ENCODE results near the gene F7.

The F7 gene

DNA sequence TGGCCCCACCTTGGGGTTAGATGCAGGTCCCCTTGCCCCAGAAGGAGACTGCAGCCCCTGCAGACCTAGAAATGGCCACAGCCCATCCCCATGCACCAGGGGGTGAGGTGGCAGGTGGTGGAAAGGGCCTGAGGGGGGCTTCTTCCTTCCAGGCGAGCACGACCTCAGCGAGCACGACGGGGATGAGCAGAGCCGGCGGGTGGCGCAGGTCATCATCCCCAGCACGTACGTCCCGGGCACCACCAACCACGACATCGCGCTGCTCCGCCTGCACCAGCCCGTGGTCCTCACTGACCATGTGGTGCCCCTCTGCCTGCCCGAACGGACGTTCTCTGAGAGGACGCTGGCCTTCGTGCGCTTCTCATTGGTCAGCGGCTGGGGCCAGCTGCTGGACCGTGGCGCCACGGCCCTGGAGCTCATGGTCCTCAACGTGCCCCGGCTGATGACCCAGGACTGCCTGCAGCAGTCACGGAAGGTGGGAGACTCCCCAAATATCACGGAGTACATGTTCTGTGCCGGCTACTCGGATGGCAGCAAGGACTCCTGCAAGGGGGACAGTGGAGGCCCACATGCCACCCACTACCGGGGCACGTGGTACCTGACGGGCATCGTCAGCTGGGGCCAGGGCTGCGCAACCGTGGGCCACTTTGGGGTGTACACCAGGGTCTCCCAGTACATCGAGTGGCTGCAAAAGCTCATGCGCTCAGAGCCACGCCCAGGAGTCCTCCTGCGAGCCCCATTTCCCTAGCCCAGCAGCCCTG lies 12.8 kb downstream of the F7 start:
- DNase-seq = no peak

DNA sequence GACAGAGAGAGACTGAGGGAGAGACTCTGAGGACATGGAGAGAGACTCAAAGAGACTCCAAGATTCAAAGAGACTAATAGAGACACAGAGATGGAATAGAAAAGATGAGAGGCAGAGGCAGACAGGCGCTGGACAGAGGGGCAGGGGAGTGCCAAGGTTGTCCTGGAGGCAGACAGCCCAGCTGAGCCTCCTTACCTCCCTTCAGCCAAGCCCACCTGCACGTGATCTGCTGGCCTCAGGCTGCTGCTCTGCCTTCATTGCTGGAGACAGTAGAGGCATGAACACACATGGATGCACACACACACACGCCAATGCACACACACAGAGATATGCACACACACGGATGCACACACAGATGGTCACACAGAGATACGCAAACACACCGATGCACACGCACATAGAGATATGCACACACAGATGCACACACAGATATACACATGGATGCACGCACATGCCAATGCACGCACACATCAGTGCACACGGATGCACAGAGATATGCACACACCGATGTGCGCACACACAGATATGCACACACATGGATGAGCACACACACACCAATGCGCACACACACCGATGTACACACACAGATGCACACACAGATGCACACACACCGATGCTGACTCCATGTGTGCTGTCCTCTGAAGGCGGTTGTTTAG lies 13.7 kb downstream of the F7 start:
- DNase-seq = no peak

DNA sequence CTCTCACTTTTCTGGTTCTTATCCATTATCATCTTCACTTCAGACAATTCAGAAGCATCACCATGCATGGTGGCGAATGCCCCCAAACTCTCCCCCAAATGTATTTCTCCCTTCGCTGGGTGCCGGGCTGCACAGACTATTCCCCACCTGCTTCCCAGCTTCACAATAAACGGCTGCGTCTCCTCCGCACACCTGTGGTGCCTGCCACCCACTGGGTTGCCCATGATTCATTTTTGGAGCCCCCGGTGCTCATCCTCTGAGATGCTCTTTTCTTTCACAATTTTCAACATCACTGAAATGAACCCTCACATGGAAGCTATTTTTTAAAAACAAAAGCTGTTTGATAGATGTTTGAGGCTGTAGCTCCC lies 14.2 kb downstream of the F7 start:
- DNase-seq = no peak

DNA sequence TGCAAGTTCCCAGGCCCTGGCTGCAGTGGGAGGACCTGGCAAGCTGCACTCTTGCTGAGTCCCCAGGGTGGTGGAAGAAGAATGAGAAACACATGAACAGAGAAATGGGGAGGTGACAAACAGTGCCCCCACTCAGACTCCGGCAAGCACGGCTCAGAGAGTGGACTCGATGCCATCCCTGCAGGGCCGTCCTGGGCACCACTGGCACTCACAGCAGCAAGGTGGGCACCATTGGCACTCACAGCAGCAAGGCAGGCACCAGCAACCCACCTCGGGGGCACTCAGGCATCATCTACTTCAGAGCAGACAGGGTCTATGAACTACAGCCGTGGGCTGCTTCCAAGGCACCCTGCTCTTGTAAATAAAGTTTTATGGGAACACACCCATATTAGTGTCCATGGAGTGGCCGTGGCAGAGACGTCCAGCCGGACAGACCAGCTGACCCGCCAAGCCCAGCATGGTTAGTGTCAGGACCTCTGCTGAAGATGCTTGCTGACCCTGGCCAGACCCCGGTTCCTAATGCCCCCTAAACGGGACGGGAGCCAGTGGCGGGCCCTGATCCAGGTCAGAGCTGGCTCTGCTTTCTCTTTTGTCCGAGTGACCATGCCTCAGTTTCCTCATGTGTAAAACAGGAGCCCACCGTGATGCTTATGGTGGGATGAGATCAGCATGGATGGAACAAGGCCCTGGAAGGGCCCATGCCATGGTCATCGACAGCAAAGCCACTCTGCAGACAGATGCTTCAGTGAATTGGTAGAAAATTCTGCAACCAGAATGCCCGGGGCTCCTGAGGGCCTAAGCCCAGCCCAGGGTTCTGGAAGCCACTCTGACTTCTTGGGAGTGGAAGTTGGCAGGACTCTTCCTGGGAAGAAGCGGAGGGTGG lies 14.9 kb downstream of the F7 start:
- DNase-seq = no peak

DNA sequence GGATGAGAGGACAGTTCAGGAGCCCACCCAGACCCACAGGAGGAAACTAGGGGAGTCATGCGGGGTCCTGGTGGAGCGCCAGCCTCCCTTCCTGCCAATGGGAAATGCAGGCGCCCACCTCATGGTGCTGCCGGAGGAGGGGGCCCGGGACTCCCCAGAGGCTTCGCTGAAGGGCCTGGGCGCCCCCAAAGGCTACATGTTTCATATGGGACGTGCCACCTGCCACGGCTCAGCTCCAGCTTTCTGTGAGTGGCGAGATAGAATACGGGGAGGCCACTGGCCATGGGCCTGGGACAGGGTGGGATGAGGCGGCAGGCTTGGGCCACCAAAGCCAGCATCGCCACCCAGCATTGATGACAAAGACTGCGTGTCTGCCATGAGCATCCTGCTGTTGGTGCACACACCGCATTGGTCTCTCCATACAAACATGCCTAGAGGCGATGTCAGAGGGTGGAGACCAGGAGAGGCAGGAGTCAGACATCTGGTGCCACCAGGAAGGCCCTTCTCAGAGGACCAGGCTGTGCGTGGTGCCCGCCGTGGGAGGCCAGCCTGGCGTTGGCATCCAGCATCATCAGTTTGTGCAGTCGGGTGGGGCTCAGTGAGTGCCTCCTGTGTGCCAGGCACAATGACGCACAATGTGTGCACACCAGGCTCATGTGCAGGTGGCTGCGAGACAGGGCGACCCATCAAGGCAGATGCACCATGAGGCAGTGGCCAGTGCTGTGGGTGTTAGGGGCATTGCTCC lies 15.8 kb downstream of the F7 start:
- DNase-seq = no peak

DNA sequence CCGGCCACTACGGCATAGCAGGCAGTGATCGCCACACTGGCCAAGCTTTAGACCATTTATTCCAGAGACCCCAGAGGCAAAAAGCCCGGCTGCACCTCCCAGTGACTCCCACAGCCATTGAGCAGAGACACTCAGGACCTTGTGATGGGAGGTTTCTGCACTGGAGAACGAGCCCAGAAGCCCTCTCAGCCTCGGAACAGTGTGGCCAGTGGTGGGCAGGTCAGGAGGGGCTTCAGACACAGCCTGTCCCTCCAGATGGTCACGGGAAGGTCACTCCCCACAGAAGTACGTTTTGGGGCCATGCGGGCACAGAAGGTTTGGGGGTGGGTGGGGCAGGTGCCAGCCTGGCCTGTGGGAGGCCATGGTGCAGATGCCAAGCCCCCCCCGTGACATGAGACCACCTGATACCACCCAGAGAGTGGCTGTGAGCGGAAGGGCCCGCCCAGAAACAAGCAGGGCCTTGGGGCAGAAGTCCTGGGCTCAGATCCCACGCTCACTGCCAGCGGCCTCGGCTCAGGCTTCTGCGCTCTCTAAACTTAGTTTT lies 16.4 kb downstream of the F7 start:
- DNase-seq = no peak

DNA sequence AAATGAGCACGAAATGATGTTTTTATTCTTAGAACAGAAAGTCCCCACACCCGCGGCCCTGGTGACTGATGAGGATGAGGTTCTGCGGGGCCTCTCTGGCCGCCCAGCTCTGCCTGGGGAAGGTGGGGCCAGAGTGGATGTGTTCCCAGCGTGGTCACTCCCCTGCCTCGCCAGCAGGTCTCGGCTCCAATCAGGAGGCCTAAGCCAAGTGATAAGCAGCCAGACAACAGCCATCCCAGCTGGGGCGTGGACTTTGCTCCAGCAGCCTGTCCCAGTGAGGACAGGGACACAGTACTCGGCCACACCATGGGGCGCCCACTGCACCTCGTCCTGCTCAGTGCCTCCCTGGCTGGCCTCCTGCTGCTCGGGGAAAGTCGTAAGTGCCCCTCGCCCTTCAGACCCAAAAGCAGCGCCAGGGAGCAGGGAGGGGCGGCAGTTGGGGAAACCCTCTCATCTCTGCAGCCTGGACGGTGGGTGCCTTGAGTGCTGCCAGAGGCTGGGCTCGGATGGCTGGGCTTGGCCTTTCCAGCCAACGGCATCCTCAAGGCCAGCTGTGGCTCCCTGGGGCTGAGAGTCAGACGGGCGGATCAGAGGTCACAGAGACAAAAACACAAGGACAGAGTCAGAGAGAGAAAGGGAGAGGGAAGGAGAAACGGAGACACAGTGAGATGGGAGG lies 17.1 kb downstream of the F7 start, which contains the start of gene F10:
TSS of gene F10 (plus strand) at position 250 of the 676 bp plus-strand sequence. CDS start at position 307, 57 bp downstream.
- DNase-seq = peak; percentile 54

DNA sequence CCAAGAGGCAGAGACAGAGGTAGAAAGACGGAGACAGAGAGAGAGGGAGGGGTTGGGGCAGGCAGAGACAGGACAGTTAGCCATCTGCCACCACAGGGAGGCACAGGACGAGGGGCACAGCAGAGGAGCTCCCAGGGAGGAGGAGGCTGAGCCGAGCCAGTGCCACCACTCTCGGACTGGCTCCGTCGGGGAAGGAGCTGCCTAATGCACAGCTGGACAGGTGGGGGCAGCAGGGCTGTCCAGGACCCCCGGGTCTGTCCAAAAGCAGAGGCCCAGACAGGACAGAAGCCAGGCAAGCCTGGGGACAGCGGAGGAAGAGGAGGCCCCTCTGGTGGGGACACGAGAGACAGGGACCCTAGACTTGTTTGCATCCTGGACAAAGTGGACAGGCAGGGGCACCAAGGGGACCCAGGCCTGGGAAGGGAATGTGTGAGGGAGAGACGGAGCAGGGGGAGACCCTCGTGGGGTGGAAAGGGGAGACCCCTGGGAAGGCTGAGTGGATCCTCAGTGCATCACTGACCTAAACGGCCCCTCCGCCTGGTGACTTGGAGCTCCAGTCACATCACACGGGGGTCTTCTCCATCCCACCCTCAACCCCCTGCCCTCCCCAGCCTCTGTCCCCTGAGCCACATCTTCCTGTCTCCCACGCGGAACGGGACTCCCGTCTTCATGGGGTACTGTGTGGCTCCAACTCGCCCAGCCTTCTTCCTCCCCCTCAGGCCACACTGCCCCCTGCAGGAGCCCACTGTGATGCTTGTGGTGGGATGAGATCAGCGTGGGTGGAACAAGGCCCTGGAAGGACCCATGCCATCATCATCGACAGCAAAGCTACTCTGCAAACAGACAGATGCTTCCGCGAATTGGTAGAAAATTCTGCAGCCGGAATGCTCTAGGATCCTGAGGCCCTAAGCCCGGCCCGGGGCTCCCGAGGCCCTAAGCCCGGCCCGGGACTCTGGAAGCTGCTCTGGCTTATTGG lies 17.9 kb downstream of the F7 start:
- DNase-seq = no peak

DNA sequence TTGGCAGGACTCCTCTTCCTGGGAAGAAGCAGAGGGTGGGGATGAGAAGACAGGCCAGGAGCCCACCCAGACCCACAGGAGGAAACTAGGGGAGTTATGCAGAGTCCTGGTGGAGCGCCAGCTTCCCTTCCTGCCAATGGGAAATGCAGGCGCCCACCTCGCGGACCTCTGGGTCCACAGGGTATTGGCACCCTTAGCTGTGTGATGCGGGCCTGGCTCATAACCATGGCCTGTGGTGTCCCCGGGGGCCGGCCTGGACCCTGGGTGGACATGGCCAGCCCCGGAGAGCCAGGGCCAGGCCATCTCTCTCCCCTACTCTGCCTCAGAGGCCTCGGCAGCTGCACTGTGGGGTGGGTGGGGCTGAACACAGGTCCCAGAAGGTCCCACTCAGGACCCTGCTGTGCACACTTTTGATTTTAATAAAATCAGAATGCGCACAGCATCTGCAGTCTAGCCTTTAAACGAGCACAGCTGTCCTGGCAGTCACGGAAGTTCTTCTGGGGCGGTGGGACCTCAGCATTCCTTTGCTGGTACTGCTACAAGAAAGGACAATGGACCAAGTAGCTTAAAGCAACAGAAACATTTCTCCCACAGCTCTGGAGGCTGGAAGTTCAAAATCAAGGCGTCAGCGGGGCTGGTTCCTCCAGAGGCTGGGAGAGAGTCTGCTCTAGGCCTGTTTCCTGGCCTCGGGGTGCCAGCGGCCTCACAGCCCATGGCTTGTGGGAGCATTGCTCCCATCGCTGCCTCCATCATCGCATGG lies 18.8 kb downstream of the F7 start:
- no peak for DNase-seq

DNA sequence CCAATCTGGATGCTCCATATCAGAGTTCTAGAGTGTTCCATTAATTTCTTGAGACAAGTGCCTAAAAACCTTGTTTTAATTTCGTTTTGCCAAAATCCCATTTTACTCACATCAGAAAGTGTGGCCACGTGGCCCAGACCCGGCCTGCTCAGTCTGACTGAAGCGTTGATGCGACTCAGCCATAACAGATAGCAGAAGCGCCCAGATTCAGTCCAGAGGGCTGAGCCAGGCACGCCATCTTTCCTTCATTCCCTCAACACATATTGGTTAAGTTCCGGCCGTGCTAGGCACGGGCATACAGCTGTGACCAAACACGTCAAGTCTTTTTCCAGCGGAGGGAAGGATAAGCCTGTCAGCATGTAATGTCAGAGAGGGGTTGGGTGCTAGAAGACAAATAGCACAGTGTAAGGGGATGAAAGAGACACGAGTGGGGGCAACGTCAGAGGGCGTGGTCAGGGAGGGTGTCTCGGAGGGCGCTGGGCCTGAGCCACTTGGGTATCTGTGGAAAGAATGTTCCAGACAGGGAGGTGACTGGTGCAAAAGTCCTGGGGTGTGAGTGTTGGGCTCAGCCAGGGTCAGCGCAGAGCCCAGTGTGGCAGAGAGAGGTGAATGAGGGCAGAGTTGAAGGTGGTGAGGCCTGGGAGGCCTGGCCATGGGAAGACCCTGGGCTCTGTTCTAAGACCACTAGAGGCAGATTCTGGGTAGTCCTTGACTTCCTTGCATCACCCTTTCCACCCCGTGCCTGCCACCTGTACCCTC lies 20.1 kb downstream of the F7 start:
- DNase-seq = no peak

DNA sequence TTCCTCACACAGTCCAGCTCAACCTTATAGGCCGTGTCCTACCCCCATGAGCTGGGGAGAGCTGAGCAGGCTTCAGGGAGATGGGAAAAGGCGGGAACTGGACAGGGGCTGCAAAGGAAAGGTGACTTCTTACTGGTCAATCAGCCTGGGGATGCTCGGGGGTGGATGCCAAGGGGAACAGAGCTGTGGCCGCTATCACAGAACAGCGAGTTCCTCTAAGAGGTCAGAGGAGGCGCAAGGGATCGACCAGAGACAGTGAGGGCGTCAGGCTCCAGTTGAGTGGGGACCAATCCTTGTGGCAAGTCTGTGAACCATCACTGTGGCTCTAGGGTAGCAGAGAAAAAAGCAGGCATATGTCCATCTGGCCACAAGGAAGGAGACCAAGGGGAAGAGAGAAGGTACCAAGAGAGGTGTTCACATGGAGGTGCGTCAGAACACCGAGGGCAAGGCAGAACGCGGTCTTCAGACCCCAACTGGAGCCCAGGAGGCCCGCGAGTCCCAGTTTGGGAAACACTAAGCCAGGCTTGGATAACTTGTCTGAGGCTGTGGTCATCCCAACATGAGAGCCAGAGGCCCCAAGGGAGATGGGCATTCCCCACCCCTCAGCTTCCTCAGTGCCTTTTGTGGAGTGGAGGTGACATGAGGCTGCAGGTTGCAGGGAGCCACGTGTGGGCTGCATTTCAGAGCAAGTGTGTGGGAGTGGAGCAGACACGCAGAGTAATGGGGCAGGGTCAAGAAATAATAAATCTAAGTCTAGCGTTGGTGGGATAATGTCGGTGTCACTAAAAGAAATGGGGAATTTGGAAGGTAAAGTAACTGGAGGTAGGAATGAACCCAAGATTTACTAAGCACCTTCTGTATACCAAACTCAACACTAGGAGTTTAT lies 20.9 kb downstream of the F7 start:
- DNase-seq = no peak

DNA sequence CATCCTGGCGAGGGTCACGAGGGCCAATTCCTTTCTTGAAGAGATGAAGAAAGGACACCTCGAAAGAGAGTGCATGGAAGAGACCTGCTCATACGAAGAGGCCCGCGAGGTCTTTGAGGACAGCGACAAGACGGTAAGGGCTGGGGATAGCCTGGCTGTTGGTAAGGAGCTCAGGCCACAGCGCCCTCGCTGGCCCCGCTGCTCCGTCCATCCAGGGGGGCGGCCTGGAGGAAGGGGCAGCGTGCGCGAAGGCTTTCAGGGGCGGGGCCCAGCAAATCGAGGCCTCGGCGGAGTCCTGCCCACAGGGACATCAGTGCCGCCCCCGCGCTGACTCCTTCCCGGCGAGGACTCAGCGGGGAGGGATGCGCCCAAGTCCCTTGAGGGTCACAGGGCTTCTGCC lies 23.9 kb downstream of the F7 start:
- no peak for DNase-seq

DNA sequence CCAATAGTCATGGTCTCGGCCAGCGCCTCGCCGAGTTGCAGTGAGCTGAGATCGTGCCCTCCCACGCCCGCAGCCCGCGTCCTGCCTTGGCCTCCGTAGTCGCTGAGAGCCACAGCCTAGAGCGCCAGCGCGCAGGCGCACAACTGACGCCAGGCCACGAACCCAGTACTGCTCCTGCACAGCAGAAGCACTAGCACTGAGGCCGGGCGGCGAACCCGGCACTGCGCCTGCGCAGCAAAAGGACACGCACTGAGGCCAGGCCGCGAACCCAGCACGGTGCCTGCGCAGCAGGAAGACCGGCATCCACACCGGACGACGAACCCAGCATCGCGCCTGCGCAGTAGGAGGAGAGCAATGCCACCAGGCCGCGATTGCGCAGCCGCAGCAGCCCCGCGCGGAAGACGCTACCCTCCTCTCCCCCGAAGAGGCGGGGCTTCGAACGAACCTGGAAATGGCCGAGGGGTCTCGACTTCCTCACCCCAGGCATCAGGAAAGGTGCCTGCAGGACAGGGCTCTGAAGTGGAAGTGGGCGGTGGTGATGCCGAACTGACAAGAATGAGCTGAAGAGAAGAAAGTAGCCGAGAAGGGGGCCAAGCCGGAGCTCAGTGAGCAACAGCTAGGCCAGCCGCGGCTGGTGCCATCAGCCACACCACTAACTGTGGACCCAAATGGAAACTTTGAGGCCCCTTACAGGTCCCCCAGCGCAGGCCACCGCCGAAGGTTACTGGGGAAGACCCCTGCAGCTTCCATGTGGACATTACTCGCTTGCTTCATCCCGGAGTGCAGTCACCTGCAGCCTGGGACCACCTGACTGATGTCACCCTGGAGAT lies 24.5 kb downstream of the F7 start:
- DNase-seq = peak; percentile 63

DNA sequence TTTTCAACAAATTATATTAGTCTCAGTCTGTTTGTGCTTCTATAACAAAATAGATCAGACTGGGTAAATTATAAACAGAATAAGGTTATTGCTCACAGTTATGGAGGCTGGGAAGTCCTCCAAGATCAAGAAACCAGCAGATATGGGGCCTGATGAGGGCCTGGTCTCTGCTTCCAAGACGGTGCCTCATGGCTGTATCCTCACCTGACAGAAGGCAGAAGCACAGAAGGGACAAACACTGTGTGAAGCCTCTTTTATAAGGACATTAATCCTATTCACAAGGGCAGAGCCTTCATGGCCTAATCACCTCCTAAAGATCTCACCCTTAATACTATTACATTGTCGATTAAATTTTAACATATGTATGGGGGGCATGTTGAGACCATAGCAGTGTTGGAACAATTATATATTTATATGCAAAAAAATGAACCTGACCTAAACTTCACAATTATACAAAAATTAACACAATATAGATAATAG lies 29.7 kb downstream of the F7 start:
- no peak for DNase-seq

DNA sequence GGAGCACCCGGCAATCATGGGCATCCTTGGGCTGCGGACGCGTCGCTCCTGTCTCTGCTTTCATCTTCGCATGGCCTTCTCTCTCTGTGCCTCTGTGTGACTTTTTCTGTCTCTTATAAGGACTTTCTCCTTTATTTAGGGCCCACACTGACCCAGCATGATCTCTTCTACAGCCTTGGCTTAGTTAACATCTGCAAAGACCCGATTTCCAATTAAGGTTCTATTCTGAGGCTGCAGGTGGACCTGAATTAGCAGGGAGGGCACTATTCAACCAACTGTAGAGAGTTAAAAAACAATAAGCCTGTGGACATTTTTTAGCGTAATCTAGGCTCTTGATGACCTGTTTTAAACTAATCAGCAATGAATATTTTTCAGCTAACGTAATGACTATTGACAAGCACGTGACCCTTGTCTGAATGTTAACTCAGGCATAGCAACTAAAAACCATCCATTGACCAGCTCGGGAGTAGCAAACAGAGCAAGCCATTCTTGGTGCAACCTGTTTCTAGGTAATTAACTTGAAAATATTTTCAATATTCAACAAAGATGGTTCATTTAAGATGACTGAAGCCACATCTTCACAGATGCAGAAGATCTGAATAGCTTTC lies 32.2 kb downstream of the F7 start:
- DNase-seq = no peak

Data from right kidney (tissue), 1 donor.